ENCODE data around the gene OXLD1. TPM values are rescaled to one million over a fixed set of nuclear protein-coding genes. Genes with fewer than 3 reads are reported as not detected.

Gene OXLD1
- total and polyA plus RNA-seq, 4 donors = 8.9 to 77.7 (median 48.2) TPM

DNA sequence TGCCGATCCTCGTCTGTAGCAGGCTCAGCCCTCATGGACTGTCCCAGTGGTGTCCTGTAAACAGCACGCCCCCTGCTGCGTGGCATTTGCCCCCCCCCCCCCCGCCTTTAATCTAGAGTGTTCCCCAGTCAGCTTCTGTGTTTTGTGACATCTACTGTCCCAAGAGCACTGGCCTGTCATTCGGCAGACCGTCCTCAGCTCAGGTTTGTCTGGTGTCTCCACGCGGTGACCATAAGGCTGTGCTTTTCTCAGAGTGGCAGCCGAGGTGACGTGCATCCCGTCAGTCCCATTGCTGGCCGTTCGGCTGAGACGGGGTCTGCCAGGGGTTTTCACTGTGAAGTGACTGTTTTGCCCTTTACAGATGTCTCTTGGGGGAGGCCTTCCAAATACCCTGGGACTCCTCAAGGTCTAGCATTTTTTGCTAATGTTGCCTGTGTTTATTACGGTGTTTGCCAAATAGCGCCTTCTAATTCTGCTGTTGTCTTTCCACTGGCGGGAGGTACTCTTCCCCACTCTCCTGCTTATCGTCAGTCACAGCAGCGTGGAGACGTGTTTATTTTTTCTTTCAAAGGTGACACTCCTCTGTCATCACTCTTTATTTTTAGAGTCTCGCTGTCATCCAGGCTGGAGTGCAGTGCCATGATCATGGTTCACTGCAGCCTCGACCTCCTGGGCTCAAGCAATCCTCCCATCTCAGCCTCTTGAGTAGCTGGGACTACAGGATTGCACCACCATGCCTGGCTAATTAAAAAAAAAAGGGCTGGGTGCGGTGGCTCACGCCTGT is 31.0 kb upstream of the OXLD1 start:
- no peak overlapping the region for H3K4me3 ChIP-seq
- no peak overlapping the region for H3K27ac ChIP-seq (ENCODE audit: low read depth in 1 of 2, low read length in 1 of 2)
- H3K4me1 ChIP-seq (ENCODE audit: control insufficient read depth in 5 of 5, insufficient read depth in 5 of 5, low read length in 5 of 5) = peaks cover 0 to 18% (median 7%) of the 10 kb centered on the region in 5 donors
- TF ChIP-seq, protein P1, sequence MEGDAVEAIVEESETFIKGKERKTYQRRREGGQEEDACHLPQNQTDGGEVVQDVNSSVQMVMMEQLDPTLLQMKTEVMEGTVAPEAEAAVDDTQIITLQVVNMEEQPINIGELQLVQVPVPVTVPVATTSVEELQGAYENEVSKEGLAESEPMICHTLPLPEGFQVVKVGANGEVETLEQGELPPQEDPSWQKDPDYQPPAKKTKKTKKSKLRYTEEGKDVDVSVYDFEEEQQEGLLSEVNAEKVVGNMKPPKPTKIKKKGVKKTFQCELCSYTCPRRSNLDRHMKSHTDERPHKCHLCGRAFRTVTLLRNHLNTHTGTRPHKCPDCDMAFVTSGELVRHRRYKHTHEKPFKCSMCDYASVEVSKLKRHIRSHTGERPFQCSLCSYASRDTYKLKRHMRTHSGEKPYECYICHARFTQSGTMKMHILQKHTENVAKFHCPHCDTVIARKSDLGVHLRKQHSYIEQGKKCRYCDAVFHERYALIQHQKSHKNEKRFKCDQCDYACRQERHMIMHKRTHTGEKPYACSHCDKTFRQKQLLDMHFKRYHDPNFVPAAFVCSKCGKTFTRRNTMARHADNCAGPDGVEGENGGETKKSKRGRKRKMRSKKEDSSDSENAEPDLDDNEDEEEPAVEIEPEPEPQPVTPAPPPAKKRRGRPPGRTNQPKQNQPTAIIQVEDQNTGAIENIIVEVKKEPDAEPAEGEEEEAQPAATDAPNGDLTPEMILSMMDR (IDR thresholded peaks at IDR 0.05; ENCODE audit: control extremely low read depth, extremely low read depth) = no peak
- H3K36me3 ChIP-seq (ENCODE audit: control insufficient read depth in 4 of 4, insufficient read depth in 4 of 4, low read length in 4 of 4) = peaks cover 11 to 75% (median 29%) of the 10 kb centered on the region in 4 donors
- H3K9me3 ChIP-seq (ENCODE audit: control insufficient read depth in 4 of 4, insufficient read depth in 3 of 4, low read length in 3 of 4) = no peaks in the 10 kb centered on the region
- H3K27me3 ChIP-seq (ENCODE audit: control insufficient read depth in 3 of 3, insufficient read depth in 3 of 3, low read length in 2 of 3) = no peaks in the 10 kb centered on the region
- H3K9ac ChIP-seq (ENCODE audit: insufficient read depth in 1 of 2, low read length in 2 of 2) = no peak overlapping the region
- ATAC-seq (ENCODE audit: insufficient read depth, low FRiP score) (no peak), DNase-seq (no peak)
- WGBS, 2 donors = 88 to 89% methylated on average over 25 of the region's 25 CpGs

DNA sequence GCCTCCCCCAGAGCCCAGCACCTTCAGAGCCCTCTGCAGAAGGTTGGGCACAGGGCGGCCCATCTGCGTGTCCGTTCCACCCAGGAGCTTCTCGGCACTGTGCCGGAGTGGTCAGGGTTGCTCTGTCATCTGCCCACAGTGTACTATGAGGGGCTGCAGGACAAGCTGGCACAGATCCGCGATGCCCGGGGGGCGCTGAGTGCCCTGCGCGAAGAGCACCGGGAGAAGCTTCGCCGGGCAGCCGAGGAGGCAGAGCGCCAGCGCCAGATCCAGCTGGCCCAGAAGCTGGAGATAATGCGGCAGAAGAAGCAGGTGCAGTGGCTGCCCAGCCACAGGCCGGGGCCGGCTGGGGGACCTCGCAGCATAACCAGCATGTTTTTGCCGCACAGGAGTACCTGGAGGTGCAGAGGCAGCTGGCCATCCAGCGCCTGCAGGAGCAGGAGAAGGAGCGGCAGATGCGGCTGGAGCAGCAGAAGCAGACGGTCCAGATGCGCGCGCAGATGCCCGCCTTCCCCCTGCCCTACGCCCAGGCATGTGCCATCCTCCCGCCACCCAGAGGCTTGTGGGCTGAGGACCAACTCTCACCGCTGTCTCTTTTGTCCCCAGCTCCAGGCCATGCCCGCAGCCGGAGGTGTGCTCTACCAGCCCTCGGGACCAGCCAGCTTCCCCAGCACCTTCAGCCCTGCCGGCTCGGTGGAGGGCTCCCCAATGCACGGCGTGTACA is 30.0 kb upstream of the OXLD1 start:
- Histone ChIP-seq H3K27me3 (ENCODE audit: control insufficient read depth in 3 of 3, insufficient read depth in 3 of 3, low read length in 2 of 3) (no peaks in the 10 kb centered on the region), H3K4me1 (ENCODE audit: control insufficient read depth in 5 of 5, insufficient read depth in 5 of 5, low read length in 5 of 5) (peaks cover 0 to 7% (median 0%) of the 10 kb centered on the region in 5 donors), H3K36me3 (ENCODE audit: control insufficient read depth in 4 of 4, insufficient read depth in 4 of 4, low read length in 4 of 4) (peaks cover 11 to 83% (median 34%) of the 10 kb centered on the region in 4 donors), H3K9ac (ENCODE audit: insufficient read depth in 1 of 2, low read length in 2 of 2) (no peak overlapping the region), H3K4me3 (no peak overlapping the region), H3K27ac (ENCODE audit: low read depth in 1 of 2, low read length in 1 of 2) (no peak overlapping the region), H3K9me3 (ENCODE audit: control insufficient read depth in 4 of 4, insufficient read depth in 3 of 4, low read length in 3 of 4) (no peaks in the 10 kb centered on the region)
- TF ChIP-seq, protein P1 (IDR thresholded peaks at IDR 0.05; ENCODE audit: control extremely low read depth, extremely low read depth) = no peak
- ATAC-seq (ENCODE audit: insufficient read depth, low FRiP score) = no peak
- DNase-seq = no peak
- WGBS, 2 donors = 96% methylated on average over 35 to 40 of the region's 40 CpGs

DNA sequence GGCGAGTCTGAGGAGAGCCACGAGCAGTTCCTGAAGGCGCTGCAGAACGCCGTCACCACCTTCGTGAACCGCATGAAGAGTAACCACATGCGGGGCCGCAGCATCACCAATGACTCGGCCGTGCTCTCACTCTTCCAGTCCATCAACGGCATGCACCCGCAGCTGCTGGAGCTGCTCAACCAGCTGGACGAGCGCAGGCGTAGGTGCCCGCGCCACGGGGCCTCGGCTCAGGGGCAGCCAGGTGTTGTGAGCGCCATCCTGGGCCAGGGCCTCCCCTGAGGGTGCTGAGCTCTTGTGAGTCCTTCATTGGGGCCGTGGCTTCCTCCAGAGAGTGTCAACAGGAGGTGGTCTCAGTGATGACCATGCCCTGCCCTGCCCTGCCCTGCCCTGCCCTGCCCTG is 29.4 kb upstream of the OXLD1 start:
- TF ChIP-seq, protein P1 (IDR thresholded peaks at IDR 0.05; ENCODE audit: control extremely low read depth, extremely low read depth) = no peak
- Histone ChIP-seq H3K9ac (ENCODE audit: insufficient read depth in 1 of 2, low read length in 2 of 2) (no peak overlapping the region), H3K9me3 (ENCODE audit: control insufficient read depth in 4 of 4, insufficient read depth in 3 of 4, low read length in 3 of 4) (no peaks in the 10 kb centered on the region), H3K27me3 (ENCODE audit: control insufficient read depth in 3 of 3, insufficient read depth in 3 of 3, low read length in 2 of 3) (no peaks in the 10 kb centered on the region), H3K27ac (ENCODE audit: low read depth in 1 of 2, low read length in 1 of 2) (no peak overlapping the region), H3K36me3 (ENCODE audit: control insufficient read depth in 4 of 4, insufficient read depth in 4 of 4, low read length in 4 of 4) (peaks cover 11 to 83% (median 34%) of the 10 kb centered on the region in 4 donors), H3K4me3 (no peak overlapping the region), H3K4me1 (ENCODE audit: control insufficient read depth in 5 of 5, insufficient read depth in 5 of 5, low read length in 5 of 5) (peaks cover 0 to 1% (median 0%) of the 10 kb centered on the region in 5 donors)
- WGBS, 2 donors = 93 to 95% methylated on average over 22 of the region's 22 CpGs
- ATAC-seq (ENCODE audit: insufficient read depth, low FRiP score) = no peak
- no peak for DNase-seq

Measured in lung (tissue), 12 donors.